ENCODE measurements around the gene JDP2.

The JDP2 gene

DNA sequence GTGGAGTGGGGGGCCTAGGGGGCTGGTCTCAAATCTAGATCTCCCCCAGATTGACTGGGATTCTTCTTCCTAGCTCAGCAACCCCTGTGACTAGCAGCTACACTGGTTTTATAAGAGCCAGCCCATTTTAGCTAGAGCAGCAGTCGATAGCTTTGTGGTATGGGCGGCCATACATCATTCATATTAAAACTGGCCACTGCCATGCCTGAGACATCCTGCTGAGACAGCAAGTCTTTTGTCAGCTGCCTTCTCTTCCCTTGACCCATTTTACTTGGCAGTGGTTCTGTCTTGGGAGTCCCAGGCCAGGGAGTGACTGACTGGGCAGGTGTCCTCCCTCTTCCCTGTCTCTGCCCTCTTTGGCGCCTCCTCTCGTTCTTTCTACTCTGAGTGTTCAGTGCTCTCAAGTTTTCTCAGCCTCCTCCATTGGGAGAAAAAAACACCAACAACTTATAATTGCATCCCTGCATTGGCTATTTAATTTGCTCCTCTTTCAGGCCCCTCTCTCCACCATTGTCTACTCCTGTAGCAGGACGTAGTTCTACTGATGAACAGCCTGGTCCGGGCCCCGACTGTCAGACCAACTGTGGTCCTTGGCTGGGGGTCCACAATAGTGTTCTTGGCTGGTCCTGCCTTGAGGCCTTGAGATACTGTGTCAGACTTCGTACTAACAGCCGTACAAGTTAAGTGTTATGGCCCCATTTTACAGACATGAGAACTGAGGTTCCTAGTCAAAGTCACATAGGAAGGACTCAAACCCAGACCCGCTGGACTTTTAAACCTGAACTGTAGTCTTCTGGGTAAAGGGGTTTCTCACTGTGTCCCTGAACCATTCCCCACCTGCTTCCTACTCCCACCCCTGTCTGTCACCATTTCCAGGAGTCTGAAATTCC, 18.3 kb upstream of the JDP2 start:
- DNase-seq (ENCODE audit: low spot score) = no peak

DNA sequence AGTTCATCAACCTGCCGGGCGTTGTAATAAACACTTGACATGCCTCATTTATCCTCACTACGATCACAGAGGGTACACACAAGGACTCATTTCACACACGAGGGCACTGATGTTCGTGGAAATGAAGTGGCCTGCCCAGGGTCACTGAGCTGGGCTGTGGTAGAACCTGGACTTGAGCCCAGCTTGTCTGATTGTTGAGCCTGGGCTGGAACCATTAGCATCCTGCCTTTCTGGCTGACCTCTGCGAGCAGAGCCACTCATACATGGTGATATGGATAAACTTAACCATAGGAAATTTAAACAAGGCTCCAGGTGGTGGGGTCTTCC, 16.6 kb upstream of the JDP2 start:
- DNase-seq (ENCODE audit: low spot score) = no peak

DNA sequence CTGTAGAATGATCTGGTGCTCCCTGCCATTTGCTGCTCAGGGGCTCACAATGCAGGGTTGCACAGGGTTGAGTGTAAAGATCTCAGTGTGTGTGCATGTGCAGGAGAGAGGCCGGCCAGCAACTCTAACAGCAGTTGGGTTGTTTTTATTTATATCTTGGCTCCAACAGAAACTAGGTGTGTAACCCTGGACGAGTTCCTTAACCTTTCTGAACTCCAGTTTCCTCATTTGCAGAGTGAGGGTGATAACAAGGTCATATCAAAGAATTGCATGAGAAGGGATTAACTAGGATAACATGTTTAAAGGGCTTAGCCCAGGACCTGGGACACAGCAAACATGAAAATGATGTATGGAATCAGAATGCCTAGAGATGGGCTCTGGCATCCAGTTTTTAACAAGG, 14.8 kb upstream of the JDP2 start:
- no peak for DNase-seq (ENCODE audit: low spot score)

DNA sequence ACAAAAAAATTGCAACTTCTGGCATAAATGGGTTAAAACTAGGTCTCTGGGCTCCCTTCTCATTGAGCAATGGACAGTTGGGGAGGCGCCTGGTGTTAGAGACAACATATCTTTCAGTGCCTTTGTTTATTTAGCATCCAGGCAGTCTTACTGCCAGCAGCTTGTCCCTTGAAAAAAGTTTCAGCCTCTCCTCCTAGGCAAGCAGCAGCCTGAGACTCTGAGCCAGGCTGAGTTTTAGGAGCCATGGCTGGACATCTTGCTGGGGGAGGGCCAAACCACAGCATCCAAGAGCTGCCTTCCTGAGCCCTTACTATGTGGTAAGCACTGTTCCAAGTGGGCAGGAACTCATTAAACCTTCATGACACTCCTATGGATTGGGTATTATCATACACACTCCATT, 10.1 kb upstream of the JDP2 start:
- no peak for DNase-seq (ENCODE audit: low spot score)

DNA sequence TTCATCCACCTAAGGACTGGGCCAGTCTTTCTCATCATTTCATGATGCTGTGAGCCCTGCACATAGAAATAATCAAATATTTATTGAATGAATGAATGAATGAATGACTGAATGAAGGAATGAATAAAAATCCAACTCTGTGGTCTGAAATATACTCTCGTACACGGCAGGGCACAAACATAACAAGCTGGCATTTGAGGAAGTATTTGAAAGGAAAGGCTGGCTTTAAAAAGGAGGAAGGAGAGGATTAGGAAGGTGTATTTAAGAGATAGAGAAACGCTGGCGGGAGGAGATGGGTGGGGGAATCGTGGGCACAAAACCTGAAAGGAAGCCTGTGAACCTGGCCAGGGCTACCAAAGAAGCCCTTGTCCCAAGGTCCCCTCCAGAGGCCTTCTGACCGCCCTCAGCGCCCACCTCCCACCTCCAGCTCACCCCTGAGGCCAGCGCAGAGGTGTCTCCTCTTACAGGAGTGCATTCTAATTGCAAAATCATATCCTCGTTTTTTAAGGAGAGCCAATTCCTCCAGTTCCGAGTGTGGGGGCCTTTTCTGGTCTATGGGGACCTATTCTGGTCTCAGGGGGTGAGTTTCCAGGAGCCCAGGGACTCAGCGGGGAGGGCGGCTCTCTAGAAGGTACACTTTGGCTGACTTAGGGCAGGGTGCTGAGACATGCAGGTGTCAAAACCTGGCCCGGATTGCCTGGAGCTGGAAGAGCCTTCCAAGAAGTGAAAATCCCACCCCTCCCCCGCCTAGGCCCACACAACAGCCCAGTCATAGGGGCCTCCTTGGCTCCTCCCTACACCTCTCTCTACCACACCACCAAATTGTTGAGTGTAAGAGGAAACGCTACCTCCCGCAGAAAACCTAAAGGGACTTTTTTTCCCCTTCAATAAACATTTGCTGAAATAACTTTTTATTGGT, 8.7 kb upstream of the JDP2 start:
- no peak for DNase-seq (ENCODE audit: low spot score)

DNA sequence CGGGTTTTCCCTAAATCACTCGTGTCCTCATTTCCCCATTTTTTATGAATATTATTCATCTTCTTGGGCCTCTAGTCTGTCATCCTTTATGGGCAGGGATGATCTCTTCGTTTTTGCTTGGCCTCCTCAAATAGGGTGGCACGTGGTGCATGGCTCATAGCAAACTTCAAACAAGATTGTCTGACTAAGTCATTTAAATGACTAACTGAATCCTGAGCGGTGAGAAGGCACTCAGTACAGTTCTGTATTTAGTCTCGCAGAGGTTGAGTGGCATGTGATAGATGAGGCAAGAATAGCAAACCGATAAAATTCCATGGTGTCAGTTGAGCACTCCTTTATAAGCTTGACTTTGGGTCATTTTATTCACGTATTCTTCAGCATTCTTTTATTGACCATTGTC, 5.7 kb upstream of the JDP2 start:
- no peak for DNase-seq (ENCODE audit: low spot score)

DNA sequence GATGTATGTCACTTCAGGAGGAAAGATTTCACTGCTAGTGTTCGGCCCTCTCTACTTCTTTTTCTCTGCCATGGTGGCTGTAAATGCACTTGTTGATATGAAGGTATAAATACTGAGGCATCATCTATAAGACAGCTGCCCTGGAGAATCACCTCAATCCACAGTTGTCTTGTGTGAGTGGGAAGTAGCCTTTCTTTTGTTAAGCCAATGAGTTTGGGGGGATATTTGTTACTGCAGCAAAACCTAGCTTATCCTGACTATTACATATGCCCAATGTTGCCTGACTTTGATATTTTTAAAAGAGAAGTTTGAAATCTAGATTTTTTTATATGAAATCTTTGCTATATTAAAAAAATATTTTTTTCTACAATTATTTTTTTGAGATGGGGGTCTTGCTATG, 3.3 kb upstream of the JDP2 start:
- no peak for DNase-seq (ENCODE audit: low spot score)

DNA sequence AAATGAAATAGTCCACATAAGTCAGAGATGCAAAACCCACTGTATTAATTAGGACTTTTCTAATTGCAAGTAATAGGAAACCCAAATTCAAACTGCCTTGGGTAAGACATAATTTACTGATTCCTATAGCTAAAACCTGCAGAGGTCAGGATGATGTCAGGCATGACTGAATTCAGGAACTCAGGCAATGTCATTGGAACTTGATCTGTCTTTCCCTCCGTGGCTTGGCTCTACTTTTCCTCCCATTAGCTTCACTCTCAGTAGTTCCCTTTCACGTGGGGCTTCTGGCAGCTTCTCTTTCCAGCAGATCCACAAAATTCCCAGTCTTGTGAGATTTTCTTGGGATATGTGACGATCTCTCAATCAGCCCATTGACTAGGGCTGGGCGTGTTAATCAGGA, 2.4 kb upstream of the JDP2 start:
- no peak for DNase-seq (ENCODE audit: low spot score)

DNA sequence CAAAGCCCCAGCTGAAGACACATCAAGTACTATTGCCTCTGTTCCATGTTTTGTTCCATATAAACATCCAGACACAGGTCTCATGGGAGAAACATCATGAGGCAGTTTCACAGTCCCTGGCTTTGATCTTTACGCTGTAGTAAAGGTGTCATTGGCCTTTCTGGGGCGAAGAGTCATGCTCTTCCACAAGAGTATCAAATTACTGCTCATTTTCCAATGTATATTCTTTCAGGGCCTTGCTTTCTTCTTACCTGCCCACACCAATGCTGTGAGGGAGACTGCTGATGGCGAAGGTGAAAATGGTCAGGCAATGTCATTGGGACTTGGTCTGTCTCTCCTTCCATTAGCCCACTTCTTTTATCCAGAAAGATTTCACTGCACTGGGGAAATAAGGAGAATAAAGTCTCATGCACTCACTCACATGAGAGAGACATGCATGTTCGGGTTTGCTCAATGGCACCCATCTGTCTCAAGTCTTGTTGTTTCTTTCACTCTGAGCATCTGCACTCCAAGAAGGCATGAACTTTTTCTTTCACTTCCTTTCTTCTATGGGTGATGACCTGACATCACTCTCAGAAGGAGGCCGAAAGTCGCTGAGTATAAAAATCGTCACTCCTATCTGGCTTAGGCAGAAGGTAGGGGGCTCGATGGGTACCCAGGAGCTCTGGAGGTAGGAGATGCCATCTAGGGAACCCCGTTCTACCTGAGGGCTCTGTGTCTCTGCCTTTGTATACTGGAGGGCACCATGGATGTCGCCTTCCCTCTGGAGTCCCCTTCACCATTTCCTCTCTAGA, 1.3 kb upstream of the JDP2 start:
- DNase-seq (ENCODE audit: low spot score) = no peak

DNA sequence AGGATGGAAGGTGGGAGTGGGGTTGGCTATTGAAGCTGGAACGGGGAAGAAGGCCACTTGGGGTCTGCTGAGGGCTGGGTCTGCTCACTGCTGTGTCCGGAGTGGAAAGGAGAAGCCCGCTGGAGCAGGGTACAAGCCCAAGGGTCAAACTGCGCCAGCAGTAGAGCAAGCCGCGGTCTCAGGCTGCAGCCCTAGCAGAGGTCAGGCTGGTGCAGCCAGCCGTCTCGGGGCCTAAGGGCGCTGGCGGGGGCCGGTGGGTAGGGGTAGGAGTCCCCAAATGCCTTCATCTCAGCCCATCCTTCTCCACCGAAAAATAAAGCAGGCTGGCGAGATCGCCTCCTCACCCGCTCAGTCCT, 718 bp upstream of the JDP2 start:
- DNase-seq (ENCODE audit: low spot score) = no peak

DNA sequence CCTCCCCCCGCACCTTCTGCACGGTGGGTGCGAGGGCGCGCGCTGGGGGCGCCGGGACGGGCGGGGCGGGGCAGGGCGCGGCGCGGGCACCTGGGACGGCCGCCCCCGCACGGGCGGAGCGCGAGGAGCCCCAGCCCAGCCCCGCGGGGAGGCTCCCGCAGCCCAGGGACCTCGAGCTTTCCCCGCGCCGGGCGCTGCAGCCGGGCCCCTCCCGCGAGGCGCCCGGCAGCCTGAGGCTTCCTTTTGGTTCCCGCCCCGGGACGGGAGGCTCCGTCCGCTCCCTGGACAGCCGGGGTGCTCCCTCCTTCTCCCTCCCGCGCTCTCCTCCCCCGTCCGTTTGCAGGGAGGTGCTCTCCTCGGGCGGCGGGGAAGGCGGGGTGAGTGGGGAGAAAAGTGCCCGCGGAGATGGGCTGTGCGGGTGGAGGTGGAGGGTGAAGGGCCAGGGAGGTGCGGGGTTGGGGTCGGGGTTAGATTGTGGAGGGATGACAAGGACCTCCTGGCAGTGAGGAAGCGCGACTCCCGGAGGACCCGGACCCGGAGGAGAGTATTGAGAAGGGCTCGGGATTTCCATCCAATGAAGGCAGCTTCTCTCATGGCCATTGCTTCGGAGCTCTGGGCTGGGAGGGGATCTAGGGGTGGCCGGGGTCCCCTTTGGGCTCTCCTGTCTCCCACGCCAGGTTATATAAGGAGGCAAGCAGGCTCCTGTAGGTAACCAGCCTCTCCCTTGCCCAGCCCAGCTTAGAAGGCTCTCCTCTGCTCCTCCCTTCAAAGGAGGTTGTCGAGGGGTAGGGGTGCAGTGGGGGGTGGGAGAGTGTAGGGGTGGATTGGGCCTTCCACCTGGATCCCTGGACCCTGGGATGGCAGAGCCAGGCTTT, 645 bp downstream of the JDP2 start:
- no peak for DNase-seq (ENCODE audit: low spot score)

DNA sequence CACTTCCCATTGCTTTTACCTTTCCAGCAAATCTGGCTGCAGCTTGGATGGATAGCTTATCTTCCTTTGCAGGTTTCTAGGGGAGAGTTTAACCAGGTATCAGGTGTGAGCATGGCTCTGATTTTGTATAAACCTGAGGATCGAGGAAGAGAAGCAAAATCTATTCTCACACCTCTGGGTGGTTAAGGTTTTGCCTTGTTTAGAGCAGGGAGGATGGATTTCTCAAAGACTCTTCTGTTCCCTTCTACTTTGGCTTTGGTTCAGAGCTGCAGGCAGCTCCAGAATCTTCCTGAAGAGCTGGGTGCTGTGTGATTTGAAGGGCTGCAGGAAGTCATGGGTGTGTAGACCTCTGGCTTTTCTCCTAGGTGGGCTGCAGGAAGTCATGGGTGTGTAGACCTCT, 1.7 kb downstream of the JDP2 start:
- no peak for DNase-seq (ENCODE audit: low spot score)

DNA sequence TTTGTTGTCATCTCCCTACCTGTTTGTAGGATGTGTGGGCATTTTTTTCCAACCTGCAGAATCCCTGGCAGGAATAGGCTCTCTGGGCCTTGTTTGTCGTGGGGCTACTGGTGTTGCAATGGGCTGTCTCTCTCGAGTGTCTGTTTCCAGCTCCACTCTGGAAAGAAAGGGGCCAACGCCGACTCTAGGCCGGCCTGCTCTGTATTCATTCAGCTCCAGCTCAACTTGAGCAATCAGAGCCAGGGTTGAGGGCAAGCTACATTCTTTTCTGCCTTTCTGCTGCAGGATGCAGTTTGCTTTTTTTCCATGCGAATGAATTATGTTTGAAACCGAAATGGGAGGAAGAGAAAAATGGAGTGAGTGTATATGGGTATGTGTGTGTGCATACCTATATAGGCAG, 2.3 kb downstream of the JDP2 start:
- no peak for DNase-seq (ENCODE audit: low spot score)

DNA sequence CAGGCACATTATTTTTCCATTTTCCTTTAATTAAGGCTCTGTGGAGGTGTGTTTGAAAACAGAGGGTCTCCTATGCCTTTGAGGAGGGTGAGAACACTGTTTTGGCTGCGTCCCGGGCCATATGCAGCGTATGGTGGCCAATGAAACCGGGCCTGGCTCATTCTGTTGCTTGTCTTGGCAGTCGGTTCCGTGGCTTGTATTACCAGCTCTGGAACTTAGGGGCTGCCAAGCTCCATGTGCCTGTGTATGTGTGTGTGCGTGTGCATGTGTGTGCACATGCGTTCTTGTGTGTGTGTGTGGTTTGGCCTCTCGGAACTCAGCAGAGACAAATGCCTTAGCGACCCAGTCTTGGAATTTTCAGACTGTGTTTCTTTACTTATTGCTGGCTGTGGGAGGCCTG, 2.7 kb downstream of the JDP2 start:
- no peak for DNase-seq (ENCODE audit: low spot score)

DNA sequence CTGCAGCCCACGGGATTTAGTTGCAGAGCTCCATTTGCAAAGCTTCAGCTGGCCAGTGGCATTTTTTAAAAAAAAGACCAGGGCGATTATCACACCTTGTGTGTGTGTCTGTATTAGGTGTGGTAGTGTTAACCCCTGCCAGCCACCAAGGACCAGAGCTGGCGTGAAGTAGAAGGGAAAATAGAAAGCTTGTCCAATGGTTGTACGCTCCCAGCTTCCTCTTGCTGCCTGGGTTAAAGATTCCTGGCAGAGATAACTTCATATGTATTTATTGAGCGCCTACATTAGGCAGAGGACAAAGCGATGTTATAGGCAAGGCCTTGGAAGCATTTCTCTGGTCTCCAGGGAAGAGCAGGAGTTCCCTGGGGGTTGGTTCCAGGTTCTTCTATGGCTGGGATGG, 3.2 kb downstream of the JDP2 start:
- no peak for DNase-seq (ENCODE audit: low spot score)

DNA sequence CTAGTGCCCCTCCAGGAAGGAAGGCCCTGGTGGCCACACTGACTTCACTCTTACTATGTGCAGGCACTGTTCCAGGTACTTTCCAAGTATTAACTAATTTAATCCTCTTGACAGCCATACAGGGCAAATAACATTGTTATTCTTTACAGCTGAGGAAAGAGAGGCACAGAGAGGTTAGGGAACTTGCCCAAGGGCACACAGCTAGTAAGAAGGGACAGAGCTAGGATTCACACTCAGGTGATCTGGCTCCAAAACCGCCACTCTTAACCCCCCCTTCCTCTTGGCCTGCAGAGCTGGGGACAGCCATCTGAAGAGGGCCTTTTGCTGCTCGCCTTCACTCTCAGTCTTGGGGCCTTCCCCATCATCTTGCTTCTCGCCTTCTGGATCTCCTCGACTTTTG, 4.0 kb downstream of the JDP2 start:
- DNase-seq (ENCODE audit: low spot score) = no peak

DNA sequence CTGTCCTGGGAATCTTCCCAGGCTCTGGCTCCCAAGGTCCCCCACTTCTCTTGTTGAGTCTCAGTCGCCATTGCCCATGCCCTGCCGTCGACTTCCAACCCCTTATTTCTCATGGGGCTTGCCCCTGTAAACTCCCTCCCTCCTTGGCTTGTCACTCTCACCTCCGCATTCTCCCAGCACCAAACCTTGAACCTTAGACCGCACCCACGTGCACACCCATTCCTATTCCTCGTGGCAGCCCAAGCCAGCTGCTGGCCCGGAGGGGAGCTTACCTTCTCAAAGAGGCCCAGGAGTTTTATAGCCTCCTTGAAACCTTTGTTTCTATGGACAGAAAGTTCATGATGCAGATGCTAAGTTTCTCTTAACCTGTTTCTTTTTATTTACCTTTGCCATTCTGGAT, 4.6 kb downstream of the JDP2 start:
- DNase-seq (ENCODE audit: low spot score) = no peak

DNA sequence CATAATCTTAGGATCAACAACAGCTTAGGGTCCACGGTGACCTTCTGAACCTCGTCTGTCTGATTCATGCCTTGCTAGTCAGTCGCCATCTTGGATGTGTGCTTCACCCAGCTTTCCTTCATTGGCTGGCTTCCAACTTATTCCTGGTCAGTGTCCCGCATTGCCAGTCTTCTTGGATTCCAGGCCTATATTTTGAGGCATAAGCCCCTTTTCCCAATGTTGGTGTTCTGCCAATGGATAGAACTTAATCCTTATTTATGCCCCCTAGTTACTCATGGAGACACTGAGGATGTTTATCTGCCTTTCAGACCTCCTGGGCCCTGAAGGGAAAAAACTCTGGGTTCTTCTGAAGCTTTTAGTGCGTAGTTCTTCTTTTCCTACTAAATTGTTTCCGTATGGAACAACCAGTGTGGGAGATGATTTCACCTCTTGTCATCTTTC, 5.8 kb downstream of the JDP2 start:
- DNase-seq (ENCODE audit: low spot score) = no peak

DNA sequence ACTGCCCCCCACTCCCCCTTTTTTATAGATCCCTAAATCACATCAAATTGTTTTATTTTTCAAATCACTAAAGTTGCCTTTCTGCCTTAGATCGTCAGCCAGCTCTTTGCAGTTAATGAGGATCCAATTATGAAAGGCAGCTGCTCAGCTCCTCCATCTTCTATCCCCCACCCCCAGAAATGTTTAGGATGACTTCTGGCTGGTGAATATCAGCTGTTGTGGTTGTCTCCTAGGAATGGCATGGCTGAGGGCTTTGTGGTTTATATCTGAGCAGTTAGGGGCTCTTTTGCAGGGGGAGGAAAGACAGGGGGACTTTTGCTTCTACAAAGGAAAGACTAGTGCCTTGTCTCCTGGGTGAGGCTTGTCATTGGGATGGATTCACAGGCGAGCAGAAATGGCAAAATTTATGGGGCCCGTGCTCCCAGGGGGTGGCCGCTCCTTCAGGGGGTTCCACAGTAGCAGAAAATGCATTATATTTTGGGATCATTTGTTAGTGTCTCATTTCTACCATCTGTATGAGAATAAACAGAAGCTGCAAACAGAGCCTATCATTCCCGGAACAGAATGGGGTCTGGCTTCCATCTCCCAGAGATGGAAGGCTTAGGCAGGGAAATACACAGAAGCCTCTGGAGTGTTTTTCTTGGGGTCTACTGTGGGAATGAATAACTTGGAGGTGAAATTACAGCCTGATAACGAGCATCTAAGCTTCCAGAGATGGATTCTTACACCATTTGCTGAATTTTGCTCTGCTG, 6.5 kb downstream of the JDP2 start:
- DNase-seq (ENCODE audit: low spot score) = peak; percentile 73

DNA sequence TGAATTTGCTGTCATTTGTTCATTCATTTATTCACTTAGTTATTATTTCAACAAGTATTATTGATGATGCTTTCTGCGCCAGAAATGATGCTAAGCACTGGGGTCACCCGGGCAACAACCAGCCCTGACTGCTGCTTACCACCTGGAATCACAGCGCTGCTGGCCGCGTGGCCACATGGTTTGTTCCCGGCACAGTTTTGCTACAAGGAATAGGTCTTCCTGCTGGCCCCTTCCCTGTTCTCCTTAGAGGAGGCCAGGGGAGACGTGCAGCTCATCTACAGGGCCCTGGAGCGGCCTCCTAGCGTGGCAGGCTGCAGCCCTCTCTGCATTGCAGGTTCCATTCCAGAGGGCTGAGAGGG, 7.0 kb downstream of the JDP2 start:
- DNase-seq (ENCODE audit: low spot score) = peak; percentile 40

DNA sequence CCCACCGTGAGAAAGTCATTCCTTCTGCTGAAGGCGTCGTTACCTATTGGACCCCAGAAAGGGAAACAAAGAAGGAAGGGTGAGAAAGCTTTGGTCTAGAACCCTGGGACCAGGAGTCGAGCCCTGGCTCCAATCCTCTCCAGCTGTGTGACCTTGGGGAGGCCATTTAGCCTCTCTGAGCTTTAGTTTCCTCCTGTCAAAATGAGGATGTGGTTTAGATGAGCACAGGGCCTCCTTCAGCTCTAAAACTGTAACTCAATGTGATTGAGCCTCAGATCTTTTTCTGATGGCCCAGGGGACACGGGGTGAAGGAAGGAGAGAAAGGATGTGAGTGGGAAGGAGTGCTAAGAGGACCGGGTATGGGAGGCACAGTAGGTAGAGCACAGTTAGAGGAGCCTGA, 7.7 kb downstream of the JDP2 start:
- DNase-seq (ENCODE audit: low spot score) = no peak

All from SK-N-DZ (cell line).